Measurements from ENCODE around the gene PDLIM3. TPM values are rescaled to one million over a fixed set of nuclear protein-coding genes. Genes with fewer than 3 reads are reported as not detected.
A peak's percentile ranks its signal among the peaks of the same experiment; 100 is the strongest.
"Not testable (repeated sequence)": the region's sequence is repeated elsewhere in the genome, so short reads cannot be mapped to it uniquely, and the experiment has no call there.

Gene PDLIM3
- total and polyA plus RNA-seq, 9 of the 15 experiments (the other 6 are each of a cell fraction or from before 2014, with no cell fraction given), result 0.06 TPM; not detected in 8

GRCh38 chr4:185513489-185514181 lies 21.7 kb downstream of the PDLIM3 start:
- no TSS peak for BruUV-seq (replicated peaks)
- POLR2A ChIA-PET, result interaction anchor here (0.8 to 0.9 kb wide), 2 partner anchors 14 to 190 kb away, joined by 3 read pairs; no protein-coding TSS in a partner anchor
- in situ Hi-C loops (cut with MboI), result no loop called here

GRCh38 chr4:185512516-185512915 lies 22.8 kb downstream of the PDLIM3 start:
- Histone ChIP-seq H3K4me1 (replicated peaks in 1 of 2; ENCODE audit: control insufficient read depth in 2 of 2, insufficient read depth in 2 of 2, low read length in 2 of 2) (no peaks in the 10 kb centered on the region), H3K27me3 (ENCODE audit: control insufficient read depth in 2 of 2, insufficient read depth in 2 of 2, low read length in 2 of 2) (peaks cover 33 to 44% of the 10 kb centered on the region in 2 experiments), H3K36me3 (ENCODE audit: control insufficient read depth, insufficient read depth, low read length) (no peaks in the 10 kb centered on the region), H3K27ac (ENCODE audit: extremely low read depth, low read depth, low read length) (no peak overlapping the region), H3K9me1 (ENCODE audit: control insufficient read depth, insufficient read depth, low read length) (no peaks in the 10 kb centered on the region), H3K79me2 (ENCODE audit: control insufficient read depth, insufficient read depth, low read length) (no peaks in the 10 kb centered on the region), H3K9me3 (replicated peaks; ENCODE audit: control insufficient read depth, insufficient read depth, low read depth, low read length) (no peaks in the 10 kb centered on the region), H4K20me1 (replicated peaks; ENCODE audit: control insufficient read depth, insufficient read depth, low read length) (no peaks in the 10 kb centered on the region), H3K4me3 (no peak overlapping the region), H3K4me2 (ENCODE audit: insufficient read depth, low read length) (no peak overlapping the region), H2AFZ (ENCODE audit: low read depth, low read length) (no peak overlapping the region), H3K9ac (ENCODE audit: insufficient read depth in 1 of 2, low read depth in 2 of 2, low read length in 2 of 2) (no peak overlapping the region)
- TF ChIP-seq ZNF77 (CRISPR knock-in tag; IDR thresholded peaks at IDR 0.05) (no peak), RBBP5 (IDR thresholded peaks at IDR 0.05; ENCODE audit: borderline replicate concordance, insufficient read depth, low read length, poor library complexity, severe bottlenecking) (no peak)
- WGBS (ENCODE audit: insufficient coverage, low coverage, missing lambda C conversion rate), result 3% methylated on average over 3 of the region's 3 CpGs
- intact Hi-C loops (cut with micrococcal nuclease), result no loop called here
- POLR2A ChIA-PET, result no interaction called here
- in situ Hi-C loops (cut with MboI), result no loop called here
- no peak for FAIRE-seq
- no peak for DNase-seq (ENCODE audit: extremely low read depth in 1 of 4, low spot score in 3 of 4)
- no peak for ATAC-seq
- CTCF ChIA-PET (ENCODE audit: low intra/inter-chr PET ratio), result no interaction called here
- no TSS peak for BruUV-seq (replicated peaks)

More at GRCh38 chr4:185513489-185514181, 21.7 kb downstream of the PDLIM3 start:
- Histone ChIP-seq H3K27ac (ENCODE audit: extremely low read depth, low read depth, low read length) (no peak overlapping the region), H3K9me1 (ENCODE audit: control insufficient read depth, insufficient read depth, low read length) (no peaks in the 10 kb centered on the region), H3K4me2 (ENCODE audit: insufficient read depth, low read length) (no peak overlapping the region), H4K20me1 (replicated peaks; ENCODE audit: control insufficient read depth, insufficient read depth, low read length) (no peaks in the 10 kb centered on the region), H3K4me1 (replicated peaks in 1 of 2; ENCODE audit: control insufficient read depth in 2 of 2, insufficient read depth in 2 of 2, low read length in 2 of 2) (no peaks in the 10 kb centered on the region), H3K79me2 (ENCODE audit: control insufficient read depth, insufficient read depth, low read length) (no peaks in the 10 kb centered on the region), H3K27me3 (ENCODE audit: control insufficient read depth in 2 of 2, insufficient read depth in 2 of 2, low read length in 2 of 2) (peaks cover 33 to 47% of the 10 kb centered on the region in 2 experiments), H3K9me3 (replicated peaks; ENCODE audit: control insufficient read depth, insufficient read depth, low read depth, low read length) (no peaks in the 10 kb centered on the region), H2AFZ (ENCODE audit: low read depth, low read length) (no peak overlapping the region), H3K9ac (ENCODE audit: insufficient read depth in 1 of 2, low read depth in 2 of 2, low read length in 2 of 2) (no peak overlapping the region), H3K36me3 (ENCODE audit: control insufficient read depth, insufficient read depth, low read length) (no peaks in the 10 kb centered on the region), H3K4me3 (no peak overlapping the region)
- intact Hi-C loops (cut with micrococcal nuclease), result no loop called here
- DNase-seq (ENCODE audit: extremely low read depth in 1 of 4, low spot score in 3 of 4) (no peak), FAIRE-seq (no peak), ATAC-seq (no peak)
- WGBS (ENCODE audit: insufficient coverage, low coverage, missing lambda C conversion rate), result 5% methylated on average over 10 of the region's 10 CpGs
- TF ChIP-seq ETV1 (tag; conservative IDR thresholded peaks at IDR 0.05; ENCODE audit: low read depth) (peak; percentile 91), MAFK (IDR thresholded peaks at IDR 0.05; ENCODE audit: low read length) (no peak), RNF2 (IDR thresholded peaks at IDR 0.05) (0 out of 2 replicates have a peak, but pooled peaks have one; percentile 6), NR2C2 (CRISPR knock-in tag; IDR thresholded peaks at IDR 0.05) (no peak), NR2C2 (tag; IDR thresholded peaks at IDR 0.05) (peak; percentile 54; the same call in 1 of the 2 replicates), ETV6 (IDR thresholded peaks at IDR 0.05; ENCODE audit: borderline replicate concordance in 1 of 2, low read depth in 2 of 2, low read length in 1 of 2) (no peak), ETV6 (CRISPR knock-in tag; IDR thresholded peaks at IDR 0.05; ENCODE audit: borderline replicate concordance) (no peak), GABPA (tag; conservative IDR thresholded peaks at IDR 0.05; ENCODE audit: low read depth) (peak; percentile 33; the same call in 1 of the 2 replicates)
- CTCF ChIA-PET (ENCODE audit: low intra/inter-chr PET ratio), result no interaction called here

- H3K9me3 ChIP-seq (replicated peaks; ENCODE audit: control insufficient read depth, insufficient read depth, low read depth, low read length); H3K36me3 ChIP-seq (ENCODE audit: control insufficient read depth, insufficient read depth, low read length); BruUV-seq (replicated peaks); H3K4me1 ChIP-seq (replicated peaks in 1 of 2; ENCODE audit: control insufficient read depth in 2 of 2, insufficient read depth in 2 of 2, low read length in 2 of 2); intact Hi-C loops (cut with micrococcal nuclease); H3K4me3 ChIP-seq; H3K9me1 ChIP-seq (ENCODE audit: control insufficient read depth, insufficient read depth, low read length); H2AFZ ChIP-seq (ENCODE audit: low read depth, low read length); ATAC-seq; H3K27ac ChIP-seq (ENCODE audit: extremely low read depth, low read depth, low read length); DNase-seq (ENCODE audit: extremely low read depth in 1 of 4, low spot score in 3 of 4); CTCF ChIA-PET (ENCODE audit: low intra/inter-chr PET ratio); FAIRE-seq; POLR2A ChIA-PET; H3K4me2 ChIP-seq (ENCODE audit: insufficient read depth, low read length); H3K9ac ChIP-seq (ENCODE audit: insufficient read depth in 1 of 2, low read depth in 2 of 2, low read length in 2 of 2); H4K20me1 ChIP-seq (replicated peaks; ENCODE audit: control insufficient read depth, insufficient read depth, low read length); H3K79me2 ChIP-seq (ENCODE audit: control insufficient read depth, insufficient read depth, low read length); in situ Hi-C loops (cut with MboI): not testable (repeated sequence)
- 15% methylated on average over 2 of the region's 2 CpGs for WGBS (ENCODE audit: insufficient coverage, low coverage, missing lambda C conversion rate)
- peaks cover 38 to 43% of the 10 kb centered on the region in 2 experiments for H3K27me3 ChIP-seq (ENCODE audit: control insufficient read depth in 2 of 2, insufficient read depth in 2 of 2, low read length in 2 of 2)
Measured at GRCh38 chr4:185511243-185511642, 24.1 kb downstream of the PDLIM3 start.

All from K562 (cell line).